MM.1S (cell line): ENCODE results near the gene TANGO2.

Experiments
- DNase-seq: peaks from one replicate; pipeline ENCODE4 v3.0.0-alpha.2; 2015
- H2AFZ ChIP-seq: fragments of 300-600 bp; sonication (generic); 2 replicates; pipeline ENCODE4 v1.6.0; 2016; ENCODE audit warnings: antibody characterized with exemption, low read length
- H3F3A ChIP-seq: fragments of 300-600 bp; sonication (generic); 2 replicates; pipeline ENCODE4 v1.6.1; 2016; ENCODE audit warnings: mild to moderate bottlenecking, antibody characterized with exemption, low read length, moderate library complexity, mixed read lengths; ENCODE audit not compliant: insufficient read depth
- H3K27ac ChIP-seq: fragments of 300-600 bp; sonication (generic); 2 replicates; pipeline ENCODE4 v1.5.1; 2016; ENCODE audit warnings: mild to moderate bottlenecking, low read length
- H3K27me3 ChIP-seq: fragments of 300-600 bp; sonication (generic); replicated peaks from 2 replicates; pipeline ENCODE4 v1.6.0; 2016; ENCODE audit warnings: low read length; ENCODE audit not compliant: insufficient read depth
- H3K36me3 ChIP-seq: fragments of 300-600 bp; sonication (generic); replicated peaks from 2 replicates; pipeline ENCODE4 v1.6.1; 2016; ENCODE audit warnings: mild to moderate bottlenecking, low read length, mixed read lengths; ENCODE audit not compliant: insufficient read depth
- H3K4me1 ChIP-seq: fragments of 300-600 bp; sonication (generic); 2 replicates; pipeline ENCODE4 v1.6.1; 2016; ENCODE audit warnings: low read length, mixed read lengths
- H3K4me2 ChIP-seq: fragments of 300-600 bp; sonication (generic); 2 replicates; pipeline ENCODE4 v1.6.0; 2016; ENCODE audit warnings: low read depth, low read length
- H3K4me3 ChIP-seq: fragments of 300-600 bp; sonication (generic); 2 replicates; pipeline ENCODE4 v1.5.1; 2016; ENCODE audit warnings: low read length, mixed read lengths
- H3K79me2 ChIP-seq: fragments of 300-600 bp; sonication (generic); 2 replicates; pipeline ENCODE4 v1.6.1; 2016; ENCODE audit warnings: mixed run types, low read length, mixed read lengths
- H3K9ac ChIP-seq: fragments of 300-600 bp; sonication (generic); 2 replicates; pipeline ENCODE4 v1.6.1; 2016; ENCODE audit warnings: low read length, mixed read lengths
- H3K9me2 ChIP-seq: fragments of 300-600 bp; sonication (generic); replicated peaks from 2 replicates; pipeline ENCODE4 v1.6.1; 2016; ENCODE audit warnings: mild to moderate bottlenecking, low read length, mixed read lengths; ENCODE audit not compliant: insufficient read depth
- H3K9me3 ChIP-seq: fragments of 300-600 bp; sonication (generic); replicated peaks from 2 replicates; pipeline ENCODE4 v1.6.1; 2016; ENCODE audit warnings: mild to moderate bottlenecking, low read length, mixed read lengths; ENCODE audit not compliant: insufficient read depth
- H4K20me1 ChIP-seq: fragments of 300-600 bp; sonication (generic); 2 replicates; pipeline ENCODE4 v1.6.1; 2016; ENCODE audit warnings: mild to moderate bottlenecking, low read length, moderate library complexity, mixed read lengths; ENCODE audit not compliant: insufficient read depth
- CTCF ChIP-seq: fragments of 300-600 bp; sonication (generic); IDR thresholded peaks from 2 replicates; pipeline ENCODE4 v1.5.1; 2016; ENCODE audit warnings: antibody characterized with exemption, low read length, mixed read lengths
- EZH2 ChIP-seq: fragments of 300-600 bp; sonication (generic); optimal IDR thresholded peaks from 2 replicates; pipeline ENCODE3; 2017; ENCODE audit warnings: low read depth, mild to moderate bottlenecking, antibody characterized with exemption, low read length, mixed read lengths
- EZH2phosphoT487 ChIP-seq: fragments of 300-600 bp; sonication (generic); IDR thresholded peaks from 2 replicates; pipeline ENCODE4 v1.6.1; 2018; ENCODE audit warnings: antibody characterized with exemption, low read length

The TANGO2 gene

DNA sequence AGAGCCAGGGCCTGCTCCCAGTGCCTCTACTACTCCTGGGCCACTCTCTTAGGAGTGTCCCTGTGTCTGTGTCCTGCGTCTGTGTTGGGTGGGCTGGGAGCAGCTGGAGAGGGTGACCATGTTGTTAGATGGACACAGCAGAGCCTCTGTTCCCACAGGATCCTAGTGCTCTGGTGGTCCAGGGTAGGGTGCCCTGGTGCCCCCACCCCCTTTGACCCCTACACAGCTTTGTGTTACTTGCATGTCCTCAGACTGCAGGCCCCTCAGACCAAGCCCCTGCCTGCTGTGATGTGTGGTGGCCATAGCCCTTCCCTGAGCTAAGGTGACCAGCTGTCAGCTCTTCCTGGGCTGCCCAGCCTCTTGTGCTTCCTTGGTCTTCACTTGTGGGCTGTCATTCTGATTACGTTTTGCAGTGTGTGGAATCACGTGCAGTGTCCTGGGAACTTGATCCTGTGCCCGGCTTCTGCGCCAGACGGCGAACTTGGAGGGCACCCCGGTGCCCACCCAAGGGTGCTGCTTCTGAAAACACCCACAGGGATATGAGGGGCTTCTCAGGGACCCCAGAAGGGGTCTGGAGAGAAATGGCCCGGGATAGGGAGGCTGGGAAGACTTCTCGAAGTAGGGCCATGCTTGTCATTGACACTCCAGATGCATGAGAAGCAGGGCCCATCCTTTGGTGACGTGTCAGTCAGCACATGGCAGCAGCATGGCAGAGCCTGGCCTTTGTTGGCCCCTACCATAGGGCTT, 1.5 kb downstream of the TANGO2 start:
- H4K20me1 ChIP-seq = no peaks in the 10 kb centered on the region
- H3F3A ChIP-seq = no peaks in the 10 kb centered on the region
- H3K79me2 ChIP-seq = peaks cover 22% of the 10 kb centered on the region
- no peaks in the 10 kb centered on the region for H3K36me3 ChIP-seq
- no peak for TF ChIP-seq EZH2phosphoT487
- no peak overlapping the region for H3K27ac ChIP-seq
- peak overlapping the region; percentile 100 for H3K4me3 ChIP-seq
- H2AFZ ChIP-seq = no peak overlapping the region
- peaks cover 9% of the 10 kb centered on the region for H3K4me1 ChIP-seq
- peaks cover 21% of the 10 kb centered on the region for H3K27me3 ChIP-seq
- H3K4me2 ChIP-seq = peak overlapping the region; percentile 97; the same call in 1 of the 2 replicates
- no peaks in the 10 kb centered on the region for H3K9me2 ChIP-seq
- DNase-seq = no peak
- H3K9ac ChIP-seq = no peak overlapping the region
- no peaks in the 10 kb centered on the region for H3K9me3 ChIP-seq

DNA sequence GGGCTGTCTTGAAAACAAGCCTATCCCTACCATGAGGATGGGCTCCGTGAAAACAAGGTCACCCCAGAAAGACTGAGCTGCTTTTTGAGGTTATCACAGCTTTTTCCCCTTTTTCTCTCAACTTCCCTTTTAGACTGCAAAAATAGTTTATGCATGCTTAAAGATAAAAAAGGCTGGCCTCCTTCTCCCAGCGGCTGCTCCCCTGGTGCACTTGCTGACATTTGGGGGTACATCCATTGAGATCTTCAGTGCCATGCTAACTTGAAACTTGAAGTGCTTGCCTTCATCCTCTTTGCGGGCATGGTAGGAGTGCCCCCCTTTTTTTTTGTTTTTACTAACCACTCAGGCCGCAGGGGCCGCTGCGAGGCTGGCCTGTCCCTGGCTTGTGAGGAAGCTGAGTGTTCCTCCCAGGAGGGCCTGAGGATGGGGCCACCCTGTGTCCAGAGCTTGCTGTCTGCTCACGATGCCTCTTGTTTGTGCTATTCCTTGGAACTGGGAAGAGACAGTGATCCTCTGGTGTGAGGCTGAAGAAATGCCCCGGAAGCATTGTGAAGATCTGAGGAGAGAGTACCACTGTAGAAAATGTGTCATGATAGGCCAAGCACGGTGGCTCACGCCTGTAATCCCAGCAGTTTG, 2.2 kb downstream of the TANGO2 start:
- Histone ChIP-seq H3K9ac (no peak overlapping the region), H3K79me2 (peaks cover 22% of the 10 kb centered on the region)
- no peak for DNase-seq

GRCh38 chr22:20024225-20024624, 3.3 kb downstream of the TANGO2 start:
- Histone ChIP-seq H3K4me2 (no peak overlapping the region), H3K9me2 (no peaks in the 10 kb centered on the region), H3K27ac (no peak overlapping the region), H3K79me2 (peaks cover 22% of the 10 kb centered on the region), H3K9me3 (no peaks in the 10 kb centered on the region), H3F3A (no peaks in the 10 kb centered on the region), H3K4me3 (no peak overlapping the region), H2AFZ (no peak overlapping the region), H3K36me3 (no peaks in the 10 kb centered on the region), H3K4me1 (peaks cover 9% of the 10 kb centered on the region), H3K9ac (no peak overlapping the region), H3K27me3 (0 out of 2 replicates have a peak, but pooled peaks cover 8% of the 10 kb centered on the region), H4K20me1 (no peaks in the 10 kb centered on the region)
- DNase-seq = no peak
- no peak for TF ChIP-seq CTCF
- TF ChIP-seq EZH2phosphoT487 = no peak
- no peak for TF ChIP-seq EZH2

More for the DNA sequence above, 2.2 kb downstream of the TANGO2 start:
- Histone ChIP-seq H3K9me3 (no peaks in the 10 kb centered on the region), H3K27ac (no peak overlapping the region), H3K4me2 (no peak overlapping the region), H3K27me3 (peaks cover 15% of the 10 kb centered on the region), H3K9me2 (no peaks in the 10 kb centered on the region), H3K36me3 (no peaks in the 10 kb centered on the region), H3F3A (no peaks in the 10 kb centered on the region), H3K4me3 (no peak overlapping the region), H4K20me1 (no peaks in the 10 kb centered on the region), H3K4me1 (peaks cover 9% of the 10 kb centered on the region), H2AFZ (no peak overlapping the region)
- TF ChIP-seq EZH2phosphoT487 = no peak
- no peak for TF ChIP-seq CTCF
- no peak for TF ChIP-seq EZH2
